Hypothalamus (tissue), 51 donors: Measurements from ENCODE around the gene SAP30.

Experiments used
- DNase-seq, 51 donors: peaks; one replicate each; lab custom pipeline; 2025; lab: John Stamatoyannopoulos, UW

The SAP30 gene

DNA sequence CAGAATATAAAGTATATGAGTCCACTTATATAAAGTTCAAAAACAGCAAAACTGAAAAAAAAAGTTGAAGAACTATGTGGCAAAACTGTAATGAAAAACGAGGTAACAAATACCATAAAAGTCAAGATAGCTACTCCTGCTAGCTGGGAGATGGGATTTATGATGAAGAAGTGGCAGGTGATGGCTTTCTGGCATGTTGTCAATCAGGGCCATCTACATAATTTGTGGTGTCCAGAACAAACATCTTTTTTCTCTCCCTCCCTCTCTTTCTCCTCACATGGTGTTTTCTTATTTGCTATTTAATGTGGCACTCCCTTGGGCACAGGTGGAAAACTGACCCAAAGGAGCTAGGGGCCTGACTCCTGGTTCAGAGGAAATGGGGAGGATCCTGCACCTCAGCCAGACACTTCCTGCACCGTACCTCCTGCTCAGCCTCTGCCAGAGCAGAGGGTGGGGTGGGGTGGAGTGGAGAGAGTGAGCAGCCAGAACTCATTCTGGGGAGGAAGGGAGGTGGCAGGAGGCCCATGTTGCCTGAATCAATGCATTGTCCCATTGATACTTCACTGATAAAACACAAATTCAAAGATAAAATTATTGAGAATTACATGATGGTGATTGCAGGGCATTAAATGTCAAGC is 5.3 kb upstream of the SAP30 start:
- DNase-seq = no peak

DNA sequence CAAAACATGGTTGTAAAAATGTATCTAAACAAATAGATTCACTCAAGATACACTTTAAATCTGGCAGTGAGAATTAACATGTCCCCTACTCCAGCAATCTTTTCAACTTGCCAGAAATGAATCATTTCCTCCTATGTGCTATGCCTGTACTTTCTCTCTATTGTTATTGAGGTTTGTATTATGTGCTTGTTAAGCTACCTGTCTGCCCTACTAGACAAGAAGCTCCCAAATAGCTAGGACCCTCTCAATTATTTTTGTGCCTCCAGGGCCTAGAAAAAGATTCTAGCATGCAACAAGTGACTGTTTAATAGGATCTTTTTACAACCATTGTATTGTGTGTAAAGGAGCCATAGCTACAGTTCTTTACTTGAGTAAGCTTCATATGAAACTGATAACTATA is 3.5 kb upstream of the SAP30 start:
- DNase-seq = no peak

DNA sequence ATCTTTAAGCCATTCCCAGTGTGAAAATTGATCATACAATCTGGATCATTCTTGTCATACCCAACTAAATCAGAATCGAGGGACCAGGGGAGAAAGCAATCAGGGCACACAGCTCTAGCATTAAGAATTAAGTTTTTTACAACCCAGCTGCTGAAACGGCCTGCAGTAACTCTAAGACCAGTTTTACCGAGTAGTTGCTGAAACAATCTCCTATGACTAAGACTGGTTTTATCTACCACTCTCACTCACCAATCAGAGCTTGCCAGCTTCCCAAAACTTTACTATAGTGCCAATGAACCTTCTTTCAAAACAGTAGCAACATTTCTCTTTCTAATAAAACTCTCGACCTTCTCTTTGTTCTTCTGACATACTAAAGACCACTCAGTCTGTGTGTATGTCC is 2.8 kb upstream of the SAP30 start:
- peak in 1 of 51 donors; percentile 15 for DNase-seq

DNA sequence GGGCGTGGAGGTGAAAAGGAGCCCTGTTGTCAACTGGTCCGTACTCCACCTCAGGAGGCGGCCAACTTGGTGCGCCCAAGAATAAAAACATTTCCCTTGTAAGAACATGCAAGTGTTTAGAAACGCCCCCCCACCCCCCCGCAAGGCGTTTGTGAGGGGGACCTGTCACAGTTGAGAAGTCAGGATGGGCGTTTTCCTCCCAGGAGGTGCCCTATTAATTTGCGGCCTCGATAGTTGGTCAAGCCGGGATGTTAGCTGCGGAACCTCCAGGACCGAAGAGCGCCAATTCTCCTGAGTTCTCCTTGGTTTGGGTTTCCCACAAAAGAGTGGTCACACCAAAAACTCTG is 651 bp upstream of the SAP30 start:
- DNase-seq = peak in 30 of 51 donors; percentile 20 to 87 (median 51)

DNA sequence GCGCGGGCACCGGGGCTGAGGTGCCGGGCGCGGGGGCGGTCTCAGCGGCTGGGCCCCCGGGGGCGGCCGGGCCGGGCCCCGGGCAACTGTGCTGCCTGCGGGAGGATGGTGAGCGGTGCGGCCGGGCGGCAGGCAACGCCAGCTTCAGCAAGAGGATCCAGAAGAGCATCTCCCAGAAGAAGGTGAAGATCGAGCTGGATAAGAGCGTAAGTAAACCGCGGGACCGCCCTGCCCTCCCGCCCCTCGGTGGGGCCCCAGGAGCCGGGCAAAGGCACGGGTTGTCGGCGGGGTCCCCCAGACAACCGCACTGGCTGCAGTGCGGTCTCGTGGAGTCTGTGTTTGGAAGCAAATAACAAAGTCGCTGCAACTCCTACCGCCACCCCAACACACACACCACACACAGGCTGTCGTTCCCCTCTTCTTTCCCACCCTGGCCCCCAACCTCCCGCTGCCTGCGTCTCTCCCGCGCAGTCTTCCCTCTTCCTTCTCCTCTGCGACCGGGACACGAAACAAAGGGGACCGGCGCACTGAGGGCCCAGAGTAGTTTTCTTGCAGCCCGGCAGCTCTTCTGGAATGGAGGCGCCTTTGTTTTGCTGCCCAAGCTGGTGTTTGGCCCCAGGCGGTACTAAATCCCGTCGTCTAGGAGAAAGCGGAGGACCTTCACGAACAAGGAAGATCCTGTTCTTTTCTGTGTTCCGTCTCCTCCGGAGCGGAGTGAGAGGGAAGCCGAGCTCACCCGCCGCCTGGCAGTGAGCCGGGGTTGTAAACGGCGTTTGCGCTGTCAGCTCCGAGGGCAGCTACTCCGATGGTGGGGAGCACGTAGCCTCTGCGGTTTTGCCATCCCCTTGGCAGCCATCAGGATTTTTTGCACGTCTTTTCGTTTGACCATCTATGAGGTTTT is 788 bp downstream of the SAP30 start:
- peak in 50 of 51 donors; percentile 16 to 85 (median 67) for DNase-seq

DNA sequence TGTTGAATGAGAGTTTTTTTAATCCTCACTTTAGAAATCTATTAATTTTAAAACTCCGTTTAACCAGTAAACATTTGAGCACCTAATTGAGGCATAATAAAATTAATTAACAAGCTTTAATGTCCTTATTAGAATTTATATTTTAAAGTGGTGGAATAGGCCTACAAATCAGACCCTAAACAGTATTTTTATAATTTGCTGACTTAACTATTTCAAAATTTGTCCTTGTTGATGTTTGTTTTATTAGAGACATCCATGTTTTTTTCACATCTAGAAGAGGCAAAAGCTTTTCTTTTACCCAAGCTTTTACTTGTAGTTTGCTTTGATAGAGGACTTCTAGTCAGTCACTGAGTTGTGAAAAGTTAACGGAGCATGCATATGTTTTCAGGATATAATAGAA is 3.8 kb downstream of the SAP30 start:
- no peak for DNase-seq

DNA sequence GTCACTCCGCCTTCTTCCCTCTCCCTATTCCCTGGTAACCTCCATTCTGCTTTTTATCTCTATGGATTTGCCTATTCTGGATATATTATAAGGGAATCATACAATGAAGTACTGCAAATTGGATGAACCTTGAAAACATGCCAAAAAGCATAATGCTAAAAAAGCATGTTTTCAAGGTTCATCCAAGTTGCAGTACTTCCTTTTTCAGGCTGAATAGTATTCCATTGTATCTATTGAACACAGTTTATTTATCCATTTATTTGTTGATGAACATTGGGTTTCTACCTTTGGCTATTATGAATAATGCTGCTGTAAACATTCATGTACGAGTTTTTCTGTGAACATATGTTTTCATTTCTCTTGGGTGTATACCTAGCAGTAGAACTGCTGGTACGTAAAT is 9.2 kb downstream of the SAP30 start:
- no peak for DNase-seq

DNA sequence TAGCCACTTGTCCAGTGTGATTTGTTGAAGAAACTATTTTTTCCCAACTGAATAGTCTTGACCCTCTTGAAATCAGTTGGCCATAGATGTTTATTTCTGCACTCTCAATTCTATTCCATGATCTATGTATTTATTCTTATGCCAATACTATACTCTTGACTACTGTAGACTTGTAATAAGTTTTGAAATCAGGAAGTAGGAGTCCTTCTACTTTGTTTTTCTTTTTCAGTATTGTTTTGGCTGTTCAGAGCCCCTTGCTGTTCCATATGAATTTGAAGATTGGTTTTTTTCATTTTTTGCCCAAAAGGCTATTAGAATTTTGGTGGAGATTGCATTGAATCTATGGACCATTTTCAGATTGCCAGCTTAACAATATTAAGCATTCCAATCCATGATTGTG is 10.2 kb downstream of the SAP30 start:
- no peak for DNase-seq

DNA sequence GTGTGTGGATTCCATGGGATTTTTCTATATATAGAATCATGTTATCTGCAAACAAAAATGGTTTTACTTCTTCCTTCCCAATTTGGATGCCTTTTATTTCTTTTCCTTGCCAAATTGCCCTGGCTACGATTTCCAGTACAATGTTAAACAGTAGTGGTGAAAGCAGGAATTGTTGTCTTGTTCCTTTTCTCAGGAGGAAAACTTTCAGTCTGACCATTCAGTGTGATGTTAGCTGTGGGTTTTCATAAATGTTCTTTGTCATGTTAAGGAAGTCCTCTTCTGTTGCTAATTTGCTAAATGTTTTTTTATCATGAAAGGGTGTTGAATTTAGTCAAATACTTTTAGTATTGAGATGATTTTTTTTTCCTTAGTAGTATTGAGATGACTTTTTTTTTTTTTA is 10.9 kb downstream of the SAP30 start:
- DNase-seq = no peak

DNA sequence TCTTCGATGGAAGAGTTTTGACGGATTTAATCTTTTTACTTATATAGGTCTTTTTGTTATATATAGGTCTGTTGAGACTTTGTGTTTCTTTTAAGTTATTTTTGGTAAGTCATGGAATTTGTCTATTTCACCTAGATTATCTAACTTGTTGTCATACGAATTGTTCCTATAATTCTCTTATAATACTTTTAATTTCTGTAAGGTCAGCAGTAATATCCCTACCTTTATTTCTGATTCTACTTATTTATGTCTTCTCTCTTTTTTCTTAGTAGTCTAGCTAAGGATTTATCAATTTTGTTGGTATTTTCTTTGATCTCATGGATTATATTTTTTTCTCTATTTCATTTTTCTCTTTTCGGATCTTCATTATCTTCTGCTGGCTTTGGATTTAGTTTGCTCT is 11.6 kb downstream of the SAP30 start:
- no peak for DNase-seq

DNA sequence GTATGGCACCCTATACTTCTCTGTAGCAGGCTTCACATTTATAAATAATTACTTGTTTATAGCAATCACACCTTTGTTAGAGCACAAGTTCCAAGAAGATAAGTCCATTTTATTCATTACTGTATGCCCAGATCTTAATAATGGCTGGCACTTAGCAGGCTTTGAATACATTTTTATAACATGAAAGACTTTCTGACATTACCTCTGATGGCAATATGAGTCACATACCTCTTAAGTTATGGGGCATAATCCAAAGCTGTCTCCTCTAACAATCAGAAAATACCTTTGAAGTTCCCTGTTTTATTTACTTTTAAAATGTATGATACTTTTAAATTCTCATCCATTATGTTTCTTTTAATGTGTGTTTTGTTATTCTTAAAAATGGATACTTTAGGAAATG is 16.0 kb downstream of the SAP30 start:
- no peak for DNase-seq

DNA sequence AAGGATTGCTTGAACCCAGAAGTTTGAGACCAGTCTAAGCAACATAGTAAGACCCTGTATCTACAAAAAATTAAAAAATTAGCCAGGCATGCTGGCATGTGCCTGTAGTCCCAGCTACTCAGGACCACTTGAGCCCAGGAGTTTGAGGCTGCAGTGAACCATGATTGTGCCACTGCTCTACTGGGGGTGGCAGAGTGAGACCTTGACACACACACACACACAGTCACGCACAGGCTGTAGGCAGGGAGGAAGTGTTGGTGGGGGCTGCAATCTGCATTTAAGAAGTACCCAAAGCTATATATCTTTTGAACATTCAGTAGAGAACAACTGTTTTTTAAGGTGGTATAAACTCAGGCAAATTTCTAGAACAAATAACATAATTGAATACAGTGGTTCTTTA is 20.9 kb downstream of the SAP30 start:
- no peak for DNase-seq

DNA sequence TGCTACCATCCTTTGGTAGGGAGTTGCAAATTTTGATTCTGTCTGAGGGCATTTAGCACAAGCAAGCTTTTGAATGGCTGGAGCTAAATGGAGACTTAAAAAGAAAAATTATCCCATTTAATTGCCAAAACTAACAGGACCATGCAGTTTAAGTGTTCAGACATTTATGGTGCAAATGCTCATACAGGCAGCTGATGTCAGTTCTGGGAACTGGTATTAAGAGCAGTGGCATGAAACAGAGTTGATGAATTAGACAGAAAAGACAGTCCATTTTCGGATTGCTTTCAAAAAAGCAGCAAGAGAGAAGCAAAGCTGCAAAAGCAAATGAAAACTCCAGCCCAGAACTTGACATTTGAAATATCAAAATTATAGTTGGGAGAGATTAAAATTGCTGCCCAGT is 26.9 kb downstream of the SAP30 start:
- no peak for DNase-seq

DNA sequence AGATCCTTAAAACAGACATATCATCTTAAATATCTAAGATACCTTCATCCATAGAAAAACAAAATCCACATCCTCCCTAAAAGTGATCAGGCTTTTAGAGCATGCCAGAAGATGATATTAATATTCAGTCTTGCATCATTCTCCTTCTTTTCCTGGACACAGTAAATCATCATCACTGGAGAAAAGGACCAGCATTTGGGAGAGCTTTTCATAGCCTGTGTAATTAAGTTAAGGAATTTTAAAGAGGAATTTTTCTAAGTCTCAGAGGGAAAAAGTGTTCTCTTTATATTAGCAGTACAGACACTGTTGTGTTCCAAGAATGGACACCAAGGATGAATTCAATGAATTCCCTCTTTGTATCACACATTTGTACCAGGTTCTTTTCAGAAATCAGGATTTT is 27.5 kb downstream of the SAP30 start:
- DNase-seq = peak in 1 of 51 donors; percentile 20

DNA sequence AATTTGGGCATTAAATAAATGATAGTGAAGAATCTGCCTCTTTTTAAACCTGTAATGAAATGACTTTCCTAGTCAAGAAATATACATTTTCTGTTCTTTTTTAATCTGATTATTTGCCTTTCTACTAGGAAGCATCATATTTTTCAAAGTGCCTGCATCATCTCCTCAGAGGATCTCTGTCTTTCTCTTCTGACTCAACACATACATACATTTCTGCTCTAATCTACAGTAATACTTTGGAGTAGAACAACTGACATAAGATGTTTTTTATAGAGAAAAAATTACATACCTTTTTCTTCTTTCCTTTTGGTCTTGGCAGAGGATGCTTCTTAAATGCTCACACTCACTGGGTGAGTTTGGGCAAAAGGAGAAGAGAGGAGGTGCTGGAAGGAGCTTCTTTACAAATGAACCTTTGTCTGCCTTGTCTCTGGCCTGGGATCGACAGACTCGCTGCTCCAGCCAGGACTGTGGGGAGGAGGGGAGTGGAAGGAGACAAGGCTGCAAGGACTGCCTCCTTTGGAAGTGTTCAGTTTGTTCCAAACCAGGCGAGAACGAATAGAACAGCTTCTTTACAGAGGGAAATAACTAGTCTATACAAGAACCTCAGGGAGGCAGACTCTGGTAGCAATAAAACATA is 28.1 kb downstream of the SAP30 start, which contains the start of gene SCRG1:
TSS of gene SCRG1 (minus strand) at position 338 of the 637 bp plus-strand sequence. CDS start 7,702 bp downstream, outside the sequence.
- DNase-seq = peak in 37 of 51 donors; percentile 5 to 80 (median 40)

DNA sequence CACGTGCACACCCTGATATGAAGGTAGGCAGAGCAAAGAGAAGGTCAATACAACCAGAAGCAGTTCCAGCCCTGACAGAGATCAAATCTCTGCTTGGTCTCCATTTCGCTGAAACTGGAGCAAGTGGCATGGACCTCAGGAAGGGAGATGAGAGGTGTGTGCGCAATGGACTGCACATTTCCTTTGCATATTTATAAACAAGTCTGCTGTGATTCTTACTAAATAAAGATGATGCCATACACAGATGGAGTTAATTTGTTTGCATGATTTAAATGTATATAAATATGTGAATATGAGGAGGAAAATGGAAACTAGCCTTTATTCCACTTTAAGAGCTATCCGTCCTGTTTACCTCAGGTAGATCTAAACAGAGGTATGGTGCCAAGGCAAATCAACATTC is 30.3 kb downstream of the SAP30 start:
- no peak for DNase-seq

DNA sequence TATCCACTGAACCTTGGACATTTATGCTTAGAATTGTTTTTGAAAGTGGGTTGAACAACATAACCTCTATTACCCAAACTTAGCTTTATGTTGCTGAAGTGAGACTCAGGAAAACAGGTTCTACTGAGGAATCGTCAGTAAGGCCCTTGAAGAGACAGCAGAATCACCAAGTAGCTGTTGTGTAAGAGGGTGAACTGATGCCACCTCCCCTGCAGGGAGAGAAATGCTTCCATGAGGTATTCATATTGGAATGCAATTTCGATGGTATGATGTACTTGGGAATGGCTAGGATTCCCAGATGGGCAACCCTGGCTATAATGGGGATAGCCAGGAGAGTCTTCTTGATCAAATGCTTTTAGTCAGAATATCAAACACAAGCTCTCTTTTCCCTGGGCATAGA is 32.3 kb downstream of the SAP30 start:
- DNase-seq = no peak

DNA sequence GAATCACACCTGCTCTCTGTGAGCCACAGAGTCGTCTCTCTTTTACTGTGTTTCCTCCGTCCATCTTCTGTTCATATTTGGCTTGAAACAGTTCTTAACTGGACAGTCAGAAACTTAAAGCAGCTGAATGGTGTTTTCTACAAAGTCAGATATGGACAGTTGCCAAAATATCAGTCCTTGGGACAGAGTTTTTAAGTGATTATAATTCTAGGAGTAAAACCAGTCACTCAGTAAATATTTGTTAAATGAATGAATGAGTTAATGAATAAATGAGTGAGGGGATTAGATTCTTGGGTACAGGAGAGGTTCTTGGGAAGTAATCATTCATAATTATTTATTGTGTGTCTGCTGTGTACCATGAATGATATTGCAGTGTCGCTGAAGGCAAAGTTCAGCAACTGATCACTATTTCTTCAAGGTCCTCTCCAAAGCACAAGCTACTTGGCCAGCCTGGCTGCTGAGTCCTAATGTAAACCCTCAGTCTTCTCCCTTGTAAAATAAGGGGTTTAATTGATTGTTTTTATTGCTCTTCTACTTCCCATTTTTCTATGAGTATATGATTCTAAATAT is 33.6 kb downstream of the SAP30 start:
- DNase-seq = no peak

DNA sequence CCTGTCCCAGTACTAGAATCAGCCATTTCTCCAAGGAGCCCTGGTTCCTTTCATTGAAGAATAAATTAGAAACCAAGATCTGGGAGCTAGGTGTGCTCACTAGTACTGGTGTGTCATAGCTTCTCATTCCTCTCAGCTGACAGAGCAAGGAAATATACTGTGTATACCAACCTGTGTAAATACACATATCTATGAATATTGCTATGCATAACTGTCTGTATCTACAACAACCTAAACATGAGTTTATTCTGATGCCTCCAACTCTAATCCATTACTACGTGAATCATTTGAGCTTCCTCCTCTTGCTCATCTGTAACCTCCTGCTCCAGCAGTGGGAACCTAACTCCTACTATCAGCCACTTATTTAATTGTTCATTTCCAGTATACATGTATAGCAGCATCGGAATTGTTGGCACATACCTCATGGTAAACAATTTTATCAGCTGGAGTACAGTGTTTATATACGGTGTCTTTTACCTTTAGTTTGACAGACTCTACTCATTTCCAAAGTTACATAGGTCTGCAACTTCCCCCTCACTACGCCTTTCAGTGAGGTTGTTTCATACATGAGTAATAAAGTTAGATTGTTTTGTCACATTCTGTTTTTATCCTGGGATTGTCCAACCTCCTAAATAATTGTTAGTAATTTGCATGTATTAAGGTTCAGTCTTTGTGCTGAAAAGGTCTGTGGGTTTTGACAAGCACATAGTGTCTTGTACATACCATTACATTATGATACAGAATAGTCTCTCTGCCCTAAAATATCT is 35.3 kb downstream of the SAP30 start:
- DNase-seq = no peak

DNA sequence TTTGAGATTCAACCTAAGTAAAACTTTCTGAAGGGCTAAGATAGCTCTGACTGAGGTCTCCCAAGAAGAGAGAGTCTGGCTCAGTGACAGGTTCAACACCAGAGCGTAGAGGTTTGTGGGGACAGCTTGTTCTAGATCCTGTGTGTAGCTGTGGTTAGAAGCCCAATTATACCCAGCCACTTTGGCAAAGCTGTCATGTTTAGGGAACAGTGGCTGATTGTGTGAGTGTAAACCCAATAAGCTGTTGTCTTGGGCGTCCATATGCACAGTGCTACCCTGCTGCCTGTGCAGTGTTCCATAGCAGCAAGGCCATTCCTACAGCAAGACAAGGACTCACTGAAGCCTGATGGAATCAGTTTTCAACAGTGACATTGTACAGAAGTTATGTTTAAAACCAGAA is 39.3 kb downstream of the SAP30 start:
- DNase-seq = peak in 29 of 51 donors; percentile 2 to 83 (median 42)
